Measurements from ENCODE around the gene SHISA6.

SHISA6 gene

DNA sequence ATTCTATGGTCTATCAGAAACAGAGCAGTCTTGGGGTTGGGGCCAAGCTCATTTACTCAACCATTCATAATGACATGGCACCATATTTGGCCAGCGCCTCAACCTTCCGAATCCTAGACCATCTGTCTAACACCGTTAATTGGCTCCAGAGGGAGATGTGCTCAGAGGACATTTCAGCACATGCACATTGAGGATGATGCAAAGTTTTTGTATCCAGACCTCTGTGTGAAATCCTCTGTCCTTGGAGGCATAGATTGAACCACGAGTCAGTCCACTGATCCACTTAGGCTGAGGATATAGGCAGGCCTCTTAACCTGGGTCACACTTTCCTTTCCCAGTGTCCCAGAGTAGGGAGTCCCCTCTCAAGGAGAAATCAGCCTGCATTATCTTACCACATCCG is 85.5 kb downstream of the SHISA6 start:
- in situ Hi-C loops (cut with MboI; ENCODE audit: low sequenced_read_pairs) = no loop called here
- Histone ChIP-seq H3K4me1 (no peaks in the 10 kb centered on the region), H3K27me3 (ENCODE audit: low read depth) (no peaks in the 10 kb centered on the region), H3K36me3 (replicated peaks) (no peaks in the 10 kb centered on the region), H3K4me3 (no peak overlapping the region), H3K9me3 (no peaks in the 10 kb centered on the region; the same call in 1 of the 2 replicates)
- no peak for DNase-seq (ENCODE audit: low spot score in 2 of 2)

DNA sequence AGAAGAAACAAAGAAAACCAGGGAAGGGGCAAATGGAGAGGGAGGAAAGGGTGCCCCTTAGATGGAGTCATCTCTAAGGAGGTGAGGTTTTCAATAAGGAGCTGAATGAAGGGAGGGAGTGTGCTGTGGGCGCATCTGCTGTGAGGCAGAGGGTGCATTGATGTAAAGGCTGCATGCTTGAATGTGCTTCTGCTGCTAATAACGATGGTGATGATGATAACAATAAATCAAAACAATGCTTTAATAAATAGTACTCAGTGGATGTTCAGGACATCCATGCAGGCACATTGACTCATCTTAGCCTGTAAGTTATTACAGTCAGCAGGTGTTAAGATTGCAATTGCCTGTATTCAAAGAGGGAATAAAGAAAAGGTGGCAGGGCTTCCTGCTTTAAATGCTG is 87.8 kb downstream of the SHISA6 start:
- no peak for DNase-seq (ENCODE audit: low spot score in 2 of 2)
- in situ Hi-C loops (cut with MboI; ENCODE audit: low sequenced_read_pairs) = no loop called here
- Histone ChIP-seq H3K9me3 (no peaks in the 10 kb centered on the region; the same call in 1 of the 2 replicates), H3K4me1 (no peaks in the 10 kb centered on the region), H3K27me3 (ENCODE audit: low read depth) (no peaks in the 10 kb centered on the region), H3K36me3 (replicated peaks) (no peaks in the 10 kb centered on the region), H3K4me3 (no peak overlapping the region)

DNA sequence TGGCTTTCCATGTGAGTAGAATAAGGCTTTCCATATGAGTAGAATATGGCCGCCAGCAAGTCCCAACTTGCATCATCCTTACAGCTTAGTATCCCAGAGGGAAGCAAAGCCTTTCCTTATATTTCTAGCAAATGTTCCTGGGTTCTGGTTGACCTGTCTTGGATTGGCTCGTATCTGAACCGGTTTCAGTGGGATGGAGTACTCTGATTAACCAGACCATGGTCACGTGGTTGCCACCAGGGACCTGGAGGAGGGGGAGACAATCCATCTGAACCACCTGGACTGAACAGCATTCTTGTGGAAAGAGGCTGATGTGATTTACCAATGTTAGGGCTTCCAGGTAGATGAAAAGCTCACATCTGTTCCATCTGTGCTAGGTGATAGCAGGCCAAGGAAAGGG is 89.0 kb downstream of the SHISA6 start:
- no peak for DNase-seq (ENCODE audit: low spot score in 2 of 2)
- in situ Hi-C loops (cut with MboI; ENCODE audit: low sequenced_read_pairs) = no loop called here
- Histone ChIP-seq H3K4me1 (no peaks in the 10 kb centered on the region), H3K4me3 (no peak overlapping the region), H3K36me3 (replicated peaks) (no peaks in the 10 kb centered on the region), H3K9me3 (no peaks in the 10 kb centered on the region; the same call in 1 of the 2 replicates), H3K27me3 (ENCODE audit: low read depth) (no peaks in the 10 kb centered on the region)

DNA sequence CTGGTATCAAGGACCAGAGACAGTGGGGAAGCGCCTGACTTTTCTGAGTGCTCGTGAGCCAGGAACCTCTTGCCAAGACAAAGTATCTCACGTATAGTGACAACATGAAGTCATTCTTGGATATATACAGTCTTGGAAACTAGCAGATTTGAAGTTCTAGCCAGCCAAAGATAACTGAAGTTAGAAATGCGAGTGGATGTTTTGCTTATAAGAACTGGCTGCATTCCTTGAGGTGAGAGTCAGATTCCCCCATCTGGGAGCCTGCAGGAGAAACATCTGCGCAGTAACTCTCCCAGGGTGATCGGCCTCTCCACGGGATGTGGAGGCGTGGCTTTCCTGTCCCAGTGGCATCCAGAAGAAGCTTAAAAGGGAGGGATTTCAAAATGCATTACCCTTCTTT is 89.8 kb downstream of the SHISA6 start:
- Histone ChIP-seq H3K4me3 (no peak overlapping the region), H3K9me3 (no peaks in the 10 kb centered on the region; the same call in 1 of the 2 replicates), H3K27me3 (ENCODE audit: low read depth) (no peaks in the 10 kb centered on the region), H3K36me3 (replicated peaks) (no peaks in the 10 kb centered on the region), H3K4me1 (no peaks in the 10 kb centered on the region)
- DNase-seq (ENCODE audit: low spot score in 2 of 2) = no peak
- in situ Hi-C loops (cut with MboI; ENCODE audit: low sequenced_read_pairs) = no loop called here

DNA sequence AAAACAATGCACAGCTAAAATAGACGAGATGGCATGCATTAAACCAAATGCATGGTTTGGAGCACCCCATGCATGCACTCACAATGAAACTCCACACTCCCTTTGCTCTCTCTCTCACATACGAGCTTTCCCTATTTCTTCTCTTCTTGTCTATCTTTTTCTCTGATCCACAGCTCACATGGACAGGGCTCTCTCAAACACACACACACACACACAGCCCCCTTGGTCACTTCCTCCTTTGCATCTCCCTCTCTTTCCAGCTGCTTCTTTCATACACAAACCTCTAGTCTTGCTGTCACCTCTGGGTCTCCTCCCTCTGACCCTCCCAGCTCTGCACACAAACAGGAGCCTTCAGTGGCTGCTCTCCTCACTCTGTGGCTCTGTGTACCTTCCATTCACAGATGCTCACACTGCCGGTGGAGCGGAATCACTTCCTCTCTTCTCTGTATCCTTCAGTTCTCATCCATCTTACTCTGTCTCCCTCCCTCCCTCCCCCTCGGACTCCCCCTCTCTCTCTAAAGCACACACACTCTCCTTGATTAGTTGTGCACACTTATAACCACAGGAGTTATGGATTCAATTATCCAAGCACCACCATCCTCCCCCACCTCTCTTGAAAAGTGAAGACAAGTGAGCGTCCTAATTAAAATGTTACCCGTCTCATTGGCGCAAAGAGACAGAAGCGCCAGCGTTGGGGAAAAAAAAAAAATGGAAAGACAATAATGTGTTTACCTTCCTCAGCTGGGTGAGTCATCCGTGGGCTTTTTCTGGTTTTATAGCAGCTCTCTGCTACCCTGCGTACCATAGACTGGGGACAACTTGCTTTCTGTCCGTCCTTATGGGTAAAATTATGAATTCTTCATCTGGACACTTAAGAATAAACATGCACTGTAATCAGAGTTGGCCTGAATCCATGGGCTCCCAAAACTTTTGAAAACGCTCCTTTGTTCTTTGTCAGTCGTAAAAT is 90.8 kb downstream of the SHISA6 start:
- H3K27me3 ChIP-seq (ENCODE audit: low read depth) = no peaks in the 10 kb centered on the region
- H3K36me3 ChIP-seq (replicated peaks) = no peaks in the 10 kb centered on the region
- no peaks in the 10 kb centered on the region; the same call in 1 of the 2 replicates for H3K9me3 ChIP-seq
- H3K4me3 ChIP-seq = no peak overlapping the region
- in situ Hi-C loops (cut with MboI; ENCODE audit: low sequenced_read_pairs) = no loop called here
- no peaks in the 10 kb centered on the region for H3K4me1 ChIP-seq
- DNase-seq (ENCODE audit: low spot score in 2 of 2) = no peak

DNA sequence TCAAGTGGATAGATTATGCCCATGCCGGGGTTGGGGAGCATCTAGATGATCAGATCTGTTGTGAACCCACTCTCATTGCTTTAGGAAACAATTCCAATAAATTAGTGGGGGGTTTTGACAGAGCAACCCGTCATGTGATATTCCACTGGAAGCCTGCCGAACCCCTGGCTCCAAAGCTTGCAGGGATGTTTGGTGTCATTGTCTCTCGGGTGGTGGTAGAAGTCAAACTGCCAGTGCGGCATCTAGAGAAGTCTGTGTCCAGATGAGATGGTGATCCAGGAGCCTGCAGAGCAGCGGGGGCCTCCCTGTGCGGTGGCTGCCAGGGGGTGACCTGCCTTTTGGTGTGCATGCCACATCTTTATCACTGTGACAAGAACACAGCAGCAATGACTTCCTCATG is 91.7 kb downstream of the SHISA6 start:
- H3K36me3 ChIP-seq (replicated peaks) = no peaks in the 10 kb centered on the region
- no peaks in the 10 kb centered on the region for H3K9me3 ChIP-seq
- H3K4me3 ChIP-seq = no peak overlapping the region
- in situ Hi-C loops (cut with MboI; ENCODE audit: low sequenced_read_pairs) = no loop called here
- no peaks in the 10 kb centered on the region for H3K4me1 ChIP-seq
- DNase-seq (ENCODE audit: low spot score in 2 of 2) = no peak
- no peaks in the 10 kb centered on the region for H3K27me3 ChIP-seq (ENCODE audit: low read depth)

DNA sequence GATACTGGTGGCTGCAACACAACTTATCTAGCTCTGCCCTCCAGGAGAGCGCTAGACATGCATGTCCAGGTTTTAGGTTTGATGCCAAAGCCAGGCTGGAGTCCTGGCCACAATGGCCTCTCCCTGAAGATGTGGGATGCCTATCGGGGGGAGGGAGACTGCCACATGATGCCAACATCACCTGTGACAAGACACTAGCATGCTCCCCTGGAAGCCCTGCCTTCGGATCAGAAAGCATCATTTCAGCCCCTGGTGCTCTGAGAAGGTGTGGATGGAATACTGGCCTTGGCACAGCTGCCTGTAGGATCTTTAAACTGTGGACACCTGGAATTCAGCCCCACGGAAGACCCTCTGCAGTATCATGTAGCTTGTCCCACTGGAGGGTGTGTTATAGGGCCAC is 93.5 kb downstream of the SHISA6 start:
- in situ Hi-C loops (cut with MboI; ENCODE audit: low sequenced_read_pairs) = no loop called here
- no peaks in the 10 kb centered on the region for H3K36me3 ChIP-seq (replicated peaks)
- no peak overlapping the region for H3K4me3 ChIP-seq
- H3K9me3 ChIP-seq = no peaks in the 10 kb centered on the region
- DNase-seq (ENCODE audit: low spot score in 2 of 2) = no peak
- no peaks in the 10 kb centered on the region for H3K27me3 ChIP-seq (ENCODE audit: low read depth)
- no peaks in the 10 kb centered on the region for H3K4me1 ChIP-seq

DNA sequence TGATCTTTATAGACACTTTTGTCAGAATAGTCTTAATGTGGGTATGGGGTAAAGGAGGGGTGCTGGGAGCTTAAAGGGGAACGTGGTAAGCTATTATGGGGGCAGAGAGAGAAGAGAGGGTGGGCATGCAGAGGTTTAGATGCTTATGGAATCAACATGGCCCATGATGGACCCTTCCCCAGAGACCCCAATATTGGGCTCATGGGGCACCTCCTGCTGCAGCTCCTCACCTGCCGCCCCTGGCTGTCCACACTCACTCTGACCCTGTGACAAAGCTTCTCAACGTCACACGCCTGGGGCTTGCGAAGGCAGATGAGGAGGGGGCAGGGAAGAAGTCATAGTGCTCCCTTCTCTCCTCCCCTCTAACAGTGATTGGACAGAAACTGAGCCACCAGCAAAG is 95.3 kb downstream of the SHISA6 start:
- in situ Hi-C loops (cut with MboI; ENCODE audit: low sequenced_read_pairs) = no loop called here
- Histone ChIP-seq H3K4me3 (no peak overlapping the region), H3K4me1 (no peaks in the 10 kb centered on the region), H3K9me3 (no peaks in the 10 kb centered on the region), H3K27me3 (ENCODE audit: low read depth) (no peaks in the 10 kb centered on the region), H3K36me3 (replicated peaks) (no peaks in the 10 kb centered on the region)
- DNase-seq (ENCODE audit: low spot score in 2 of 2) = no peak

DNA sequence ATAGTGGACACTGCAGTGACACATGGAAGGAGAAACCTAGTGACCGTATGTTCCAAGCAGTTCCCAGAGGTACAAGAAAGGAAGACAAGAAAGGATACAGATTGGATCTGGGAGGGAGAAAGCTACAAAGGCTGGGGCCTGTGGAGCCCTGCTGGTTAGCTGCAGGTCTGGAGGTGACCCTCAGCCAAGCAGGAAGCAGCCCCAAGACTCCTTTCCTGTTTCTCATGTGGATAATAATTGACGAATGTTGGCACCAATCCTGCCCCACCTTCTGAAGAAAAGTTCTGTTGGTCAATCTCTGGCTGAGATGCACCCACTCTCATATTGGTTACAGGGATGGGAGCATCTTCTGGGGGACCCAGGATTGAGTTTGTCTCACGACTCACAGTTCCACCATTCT is 99.8 kb downstream of the SHISA6 start:
- H3K9me3 ChIP-seq = no peaks in the 10 kb centered on the region; the same call in 1 of the 2 replicates
- no peaks in the 10 kb centered on the region for H3K4me1 ChIP-seq
- no peak overlapping the region for H3K4me3 ChIP-seq
- DNase-seq (ENCODE audit: low spot score in 2 of 2) = no peak
- no peaks in the 10 kb centered on the region for H3K36me3 ChIP-seq (replicated peaks)
- no peaks in the 10 kb centered on the region for H3K27me3 ChIP-seq (ENCODE audit: low read depth)
- in situ Hi-C loops (cut with MboI; ENCODE audit: low sequenced_read_pairs) = no loop called here

DNA sequence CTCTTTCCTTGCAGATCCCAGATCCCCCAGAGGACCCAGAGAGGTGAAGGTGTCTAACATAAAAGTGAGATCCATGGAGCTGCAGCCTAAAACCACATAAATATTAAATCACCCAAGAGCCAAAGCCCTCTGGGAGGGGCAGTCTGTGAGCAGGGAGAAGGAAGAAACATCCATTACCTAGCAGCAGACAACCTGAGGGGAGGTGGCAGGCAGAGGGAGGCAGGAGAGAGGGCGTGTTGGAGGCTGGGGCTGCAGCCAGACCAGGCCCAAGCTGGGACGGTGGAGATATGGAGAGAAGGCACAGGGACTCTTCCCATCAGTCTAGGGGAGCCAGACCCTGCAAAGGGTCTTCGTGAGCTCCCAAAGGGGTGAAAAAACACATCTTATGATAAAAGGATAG is 101.1 kb downstream of the SHISA6 start:
- Histone ChIP-seq H3K4me3 (no peak overlapping the region), H3K4me1 (no peaks in the 10 kb centered on the region), H3K27me3 (ENCODE audit: low read depth) (no peaks in the 10 kb centered on the region), H3K9me3 (no peaks in the 10 kb centered on the region; the same call in 1 of the 2 replicates), H3K36me3 (replicated peaks) (no peaks in the 10 kb centered on the region)
- no peak for DNase-seq (ENCODE audit: low spot score in 2 of 2)
- in situ Hi-C loops (cut with MboI; ENCODE audit: low sequenced_read_pairs) = no loop called here

DNA sequence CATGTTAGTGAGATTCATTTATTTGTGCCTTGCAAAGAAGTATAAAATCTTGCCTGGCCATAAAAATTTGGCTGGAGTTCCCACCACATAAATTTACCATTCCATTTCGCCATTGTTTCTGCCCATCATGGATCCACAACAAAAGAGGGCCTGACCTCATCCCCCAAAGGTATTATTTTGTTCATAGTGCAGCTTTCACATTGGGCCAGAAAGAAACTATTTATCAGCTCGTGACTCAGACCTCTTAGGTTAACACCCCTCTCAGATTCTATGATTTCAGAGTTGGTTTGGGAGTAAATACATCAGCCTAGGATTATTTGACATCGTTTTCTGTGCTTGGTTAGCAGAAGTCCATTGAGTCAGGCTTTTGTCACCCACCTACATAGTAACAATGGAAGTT is 108.1 kb downstream of the SHISA6 start:
- Histone ChIP-seq H3K4me1 (no peaks in the 10 kb centered on the region), H3K4me3 (no peak overlapping the region), H3K36me3 (replicated peaks) (no peaks in the 10 kb centered on the region), H3K9me3 (no peaks in the 10 kb centered on the region; the same call in 1 of the 2 replicates), H3K27me3 (ENCODE audit: low read depth) (no peaks in the 10 kb centered on the region)
- DNase-seq (ENCODE audit: low spot score in 2 of 2) = no peak
- in situ Hi-C loops (cut with MboI; ENCODE audit: low sequenced_read_pairs) = no loop called here

DNA sequence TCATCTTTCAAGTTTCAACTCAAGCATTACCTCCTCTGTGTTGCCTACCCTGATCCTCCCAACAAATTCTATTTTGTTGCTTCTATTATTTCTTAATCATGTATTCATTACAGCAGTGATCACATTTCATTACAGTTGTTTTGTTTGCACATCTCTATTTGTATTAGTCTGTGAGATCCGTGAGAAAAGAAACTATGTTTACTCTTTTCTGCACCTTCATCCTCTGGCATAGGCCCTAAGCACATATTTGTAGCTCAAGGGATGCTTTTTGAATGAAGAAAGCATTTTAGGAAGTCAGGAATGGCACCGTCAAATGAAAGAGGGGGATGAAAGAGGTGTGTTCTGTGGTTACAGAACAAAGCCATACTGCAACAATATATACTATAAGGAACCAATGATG is 110.5 kb downstream of the SHISA6 start:
- H3K4me3 ChIP-seq = no peak overlapping the region
- no peaks in the 10 kb centered on the region for H3K36me3 ChIP-seq (replicated peaks)
- in situ Hi-C loops (cut with MboI; ENCODE audit: low sequenced_read_pairs) = no loop called here
- DNase-seq (ENCODE audit: low spot score in 2 of 2) = no peak
- H3K27me3 ChIP-seq (ENCODE audit: low read depth) = no peaks in the 10 kb centered on the region
- no peaks in the 10 kb centered on the region for H3K9me3 ChIP-seq
- H3K4me1 ChIP-seq = no peaks in the 10 kb centered on the region

DNA sequence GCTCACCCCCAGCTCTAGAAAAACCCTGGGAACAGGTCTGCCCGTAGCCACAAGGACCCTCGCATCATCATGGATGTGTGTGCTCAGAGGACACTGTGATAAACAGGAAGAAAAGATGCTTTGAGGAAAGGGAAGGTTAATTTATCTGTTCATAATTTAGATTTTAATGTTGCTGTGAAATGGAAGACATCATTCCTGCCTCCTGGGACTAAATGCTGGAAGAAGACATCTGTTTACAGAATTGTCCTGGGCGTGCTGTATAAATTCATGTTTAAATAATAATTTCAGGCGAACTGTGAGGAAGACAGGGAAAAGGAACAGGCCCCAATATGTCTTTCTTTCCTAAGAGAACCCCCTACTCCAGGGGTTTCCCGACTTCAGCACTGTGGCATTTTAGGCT is 112.6 kb downstream of the SHISA6 start:
- H3K27me3 ChIP-seq (ENCODE audit: low read depth) = no peaks in the 10 kb centered on the region
- in situ Hi-C loops (cut with MboI; ENCODE audit: low sequenced_read_pairs) = no loop called here
- H3K36me3 ChIP-seq (replicated peaks) = no peaks in the 10 kb centered on the region
- no peak overlapping the region for H3K4me3 ChIP-seq
- DNase-seq (ENCODE audit: low spot score in 2 of 2) = no peak
- H3K4me1 ChIP-seq = no peaks in the 10 kb centered on the region
- no peaks in the 10 kb centered on the region for H3K9me3 ChIP-seq

DNA sequence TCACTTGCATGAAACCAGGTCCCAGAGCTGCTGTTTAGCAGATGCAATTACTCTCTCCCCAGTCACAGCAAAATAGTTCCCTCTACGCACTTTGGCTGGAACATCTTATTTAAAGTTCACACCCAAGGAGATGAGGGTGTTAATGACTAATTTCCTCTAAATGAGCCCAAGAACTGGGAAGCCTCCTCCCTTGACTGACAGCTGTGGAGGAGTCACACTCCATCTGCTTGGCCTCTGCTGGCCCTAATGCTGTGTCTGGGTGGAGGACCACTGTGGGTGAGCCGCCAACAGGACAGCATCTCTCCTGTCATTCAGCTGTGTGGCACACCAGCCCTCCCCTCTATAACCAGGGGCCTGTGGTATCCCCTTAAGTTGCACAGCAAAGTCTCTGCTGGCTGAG is 115.4 kb downstream of the SHISA6 start:
- Histone ChIP-seq H3K9me3 (no peaks in the 10 kb centered on the region), H3K4me3 (no peak overlapping the region), H3K4me1 (no peaks in the 10 kb centered on the region), H3K27me3 (ENCODE audit: low read depth) (no peaks in the 10 kb centered on the region), H3K36me3 (replicated peaks) (no peaks in the 10 kb centered on the region)
- DNase-seq (ENCODE audit: low spot score in 2 of 2) = no peak
- in situ Hi-C loops (cut with MboI; ENCODE audit: low sequenced_read_pairs) = no loop called here
